ENCODE data around the gene UNC5B. TPM values are rescaled to one million over a fixed set of nuclear protein-coding genes. Genes with fewer than 3 reads are reported as not detected.
A peak's percentile ranks its signal among the peaks of the same experiment; 100 is the strongest.
"Not testable (repeated sequence)": the region's sequence is repeated elsewhere in the genome, so short reads cannot be mapped to it uniquely, and the experiment has no call there.

UNC5B gene
- total RNA-seq, 2 donors from 2014 or later: 10.4 to 11.2 TPM

DNA sequence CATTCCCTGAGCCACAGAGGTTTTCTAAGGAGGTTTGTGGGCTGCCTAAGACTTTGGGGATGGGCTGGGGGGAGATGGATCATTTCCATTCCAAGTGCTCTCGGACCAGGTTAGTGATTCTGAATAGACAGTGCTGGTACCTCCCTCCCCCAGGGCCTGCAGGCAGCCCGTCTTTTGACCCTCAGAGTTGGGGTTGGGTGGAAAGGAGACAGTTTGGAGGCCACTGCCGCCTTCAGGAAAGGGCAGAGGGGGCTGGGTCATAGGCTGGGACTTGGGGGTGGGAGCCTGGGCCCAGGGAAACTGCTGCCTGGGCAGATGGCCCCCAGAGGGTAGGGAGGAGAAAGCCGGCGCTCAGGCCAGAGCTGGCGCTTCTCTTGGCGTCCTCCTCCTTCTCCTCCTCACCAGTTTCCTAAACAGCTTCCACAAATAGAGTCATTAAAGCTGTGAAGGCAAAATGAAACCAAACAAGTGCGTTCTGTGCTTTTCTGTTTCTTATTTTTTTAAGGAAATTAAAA, 4.4 kb downstream of the UNC5B start:
- H3K4me1 ChIP-seq: peaks cover 51% of the 10 kb centered on the region
- H3K36me3 ChIP-seq (replicated peaks in 1 of 2; ENCODE audit: insufficient read depth in 1 of 2, low read depth in 2 of 2): no peaks in the 10 kb centered on the region
- H3K4me3 ChIP-seq: no peak overlapping the region
- no peaks in the 10 kb centered on the region for H3K9me3 ChIP-seq
- no peaks in the 10 kb centered on the region for H3K27me3 ChIP-seq
- 24 to 47% methylated on average over 7 to 8 of the region's 8 CpGs for WGBS, 2 donors
- ATAC-seq (no peak), DNase-seq (no peak)
- intact Hi-C loops (cut with DNase I): no loop called here
- TF ChIP-seq POLR2A (IDR thresholded peaks at IDR 0.05): no peak
- TF ChIP-seq, protein P1, sequence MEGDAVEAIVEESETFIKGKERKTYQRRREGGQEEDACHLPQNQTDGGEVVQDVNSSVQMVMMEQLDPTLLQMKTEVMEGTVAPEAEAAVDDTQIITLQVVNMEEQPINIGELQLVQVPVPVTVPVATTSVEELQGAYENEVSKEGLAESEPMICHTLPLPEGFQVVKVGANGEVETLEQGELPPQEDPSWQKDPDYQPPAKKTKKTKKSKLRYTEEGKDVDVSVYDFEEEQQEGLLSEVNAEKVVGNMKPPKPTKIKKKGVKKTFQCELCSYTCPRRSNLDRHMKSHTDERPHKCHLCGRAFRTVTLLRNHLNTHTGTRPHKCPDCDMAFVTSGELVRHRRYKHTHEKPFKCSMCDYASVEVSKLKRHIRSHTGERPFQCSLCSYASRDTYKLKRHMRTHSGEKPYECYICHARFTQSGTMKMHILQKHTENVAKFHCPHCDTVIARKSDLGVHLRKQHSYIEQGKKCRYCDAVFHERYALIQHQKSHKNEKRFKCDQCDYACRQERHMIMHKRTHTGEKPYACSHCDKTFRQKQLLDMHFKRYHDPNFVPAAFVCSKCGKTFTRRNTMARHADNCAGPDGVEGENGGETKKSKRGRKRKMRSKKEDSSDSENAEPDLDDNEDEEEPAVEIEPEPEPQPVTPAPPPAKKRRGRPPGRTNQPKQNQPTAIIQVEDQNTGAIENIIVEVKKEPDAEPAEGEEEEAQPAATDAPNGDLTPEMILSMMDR (IDR thresholded peaks at IDR 0.05): no peak
- H3K27ac ChIP-seq: peak overlapping the region in 3 of 4 donors; percentile 5 to 35 (median 22)

- TF ChIP-seq, protein P1 (IDR thresholded peaks at IDR 0.05): no peak
- no peak for TF ChIP-seq POLR2A (IDR thresholded peaks at IDR 0.05)
- DNase-seq: peak in 2 of 4 donors; percentile 31 to 47
- Histone ChIP-seq H3K27ac (peak overlapping the region in 3 of 4 donors; percentile 5 to 46 (median 35)), H3K9me3 (no peaks in the 10 kb centered on the region), H3K4me1 (peaks cover 46% of the 10 kb centered on the region), H3K27me3 (no peaks in the 10 kb centered on the region), H3K4me3 (peak overlapping the region in 1 of 2 donors; percentile 18), H3K36me3 (replicated peaks in 1 of 2; ENCODE audit: insufficient read depth in 1 of 2, low read depth in 2 of 2) (no peaks in the 10 kb centered on the region)
- intact Hi-C loops (cut with DNase I): no loop called here
- ATAC-seq: no peak
- 7 to 8% methylated on average over 41 to 56 of the region's 57 CpGs for WGBS, 2 donors
Observed at GRCh38 chr10:71217266-71218045, 5.1 kb downstream of the UNC5B start.

- Histone ChIP-seq H3K36me3 (replicated peaks in 1 of 2; ENCODE audit: insufficient read depth in 1 of 2, low read depth in 2 of 2) (no peaks in the 10 kb centered on the region), H3K4me3 (no peak overlapping the region), H3K27me3 (no peaks in the 10 kb centered on the region), H3K9me3 (no peaks in the 10 kb centered on the region), H3K4me1 (peaks cover 41% of the 10 kb centered on the region), H3K27ac (peak overlapping the region in 2 of 4 donors; percentile 35 to 46)
- DNase-seq: no peak
- WGBS, 2 donors: 61 to 63% methylated on average over 4 of the region's 4 CpGs
- no peak for ATAC-seq
- intact Hi-C loops (cut with DNase I): no loop called here
- TF ChIP-seq POLR2A (IDR thresholded peaks at IDR 0.05): no peak
- TF ChIP-seq, protein P1 (IDR thresholded peaks at IDR 0.05): no peak
Observed at GRCh38 chr10:71218046-71218650, 5.8 kb downstream of the UNC5B start.

GRCh38 chr10:71218651-71219050, 6.3 kb downstream of the UNC5B start:
- no peak overlapping the region for H3K27ac ChIP-seq
- no peak for TF ChIP-seq POLR2A (IDR thresholded peaks at IDR 0.05)
- TF ChIP-seq, protein P1 (IDR thresholded peaks at IDR 0.05): no peak
- DNase-seq (no peak), ATAC-seq (no peak)
- peaks cover 40% of the 10 kb centered on the region for H3K4me1 ChIP-seq
- no peaks in the 10 kb centered on the region for H3K9me3 ChIP-seq
- no peaks in the 10 kb centered on the region for H3K36me3 ChIP-seq (replicated peaks in 1 of 2; ENCODE audit: insufficient read depth in 1 of 2, low read depth in 2 of 2)
- no peak overlapping the region for H3K4me3 ChIP-seq
- no peaks in the 10 kb centered on the region for H3K27me3 ChIP-seq
- 80 to 90% methylated on average over 2 to 5 of the region's 5 CpGs for WGBS, 2 donors
- intact Hi-C loops (cut with DNase I): no loop called here

- DNase-seq: peak in 1 of 4 donors; percentile 1
- H3K27ac ChIP-seq; H3K27me3 ChIP-seq; H3K4me3 ChIP-seq; H3K9me3 ChIP-seq; ATAC-seq; intact Hi-C loops (cut with DNase I); H3K36me3 ChIP-seq (replicated peaks in 1 of 2; ENCODE audit: insufficient read depth in 1 of 2, low read depth in 2 of 2): not testable (repeated sequence)
- peaks cover 33% of the 10 kb centered on the region for H3K4me1 ChIP-seq
- 75 to 84% methylated on average over 7 of the region's 7 CpGs for WGBS, 2 donors
Observed at GRCh38 chr10:71219236-71219917, 7.0 kb downstream of the UNC5B start.
